H9 (cell line): ENCODE results near the gene PRR33. TPM values are rescaled to one million over a fixed set of nuclear protein-coding genes. Genes with fewer than 3 reads are reported as not detected.

Experiments used
- DNase-seq: peaks from one replicate; pipeline ENCODE4 v3.0.0-alpha.2; 2017
- H2AFZ ChIP-seq: one replicate; pipeline ENCODE4 v1.6.1; 2013; ENCODE audit warnings: mild to moderate bottlenecking, low read length, control low read depth, moderate library complexity
- H2AK5ac ChIP-seq: 2 replicates; pipeline ENCODE4 v1.6.1; 2013; ENCODE audit warnings: low read length, control low read depth, mixed read lengths; ENCODE audit not compliant: insufficient read length
- H2BK120ac ChIP-seq: one replicate; pipeline ENCODE4 v1.6.1; 2013; ENCODE audit warnings: low read depth, mild to moderate bottlenecking, low read length, control low read depth, inconsistent platforms; ENCODE audit not compliant: poor library complexity, severe bottlenecking
- H2BK12ac ChIP-seq: 2 replicates; pipeline ENCODE4 v1.6.1; 2013; ENCODE audit warnings: low read length, control low read depth, mixed read lengths, low read depth; ENCODE audit not compliant: insufficient read length
- H2BK15ac ChIP-seq: 2 replicates; pipeline ENCODE4 v1.6.1; 2013; ENCODE audit warnings: low read depth, low read length, control low read depth
- H2BK20ac ChIP-seq: one replicate; pipeline ENCODE4 v1.6.1; 2013; ENCODE audit warnings: low read depth, mild to moderate bottlenecking, low read length, control low read depth, inconsistent platforms; ENCODE audit not compliant: poor library complexity, severe bottlenecking
- H2BK5ac ChIP-seq: 2 replicates; pipeline ENCODE4 v1.6.1; 2013; ENCODE audit warnings: low read length, control low read depth, mixed read lengths; ENCODE audit not compliant: insufficient read length
- H3K14ac ChIP-seq: 2 replicates; pipeline ENCODE4 v1.6.1; 2013; ENCODE audit warnings: low read length, control low read depth; ENCODE audit not compliant: insufficient read depth
- H3K18ac ChIP-seq: 2 replicates; pipeline ENCODE4 v1.6.1; 2013; ENCODE audit warnings: low read depth, mild to moderate bottlenecking, mixed read lengths, low read length, control low read depth; ENCODE audit not compliant: insufficient read length
- H3K23ac ChIP-seq: 2 replicates; pipeline ENCODE4 v1.6.1; 2013; ENCODE audit warnings: low read length, control low read depth, mixed read lengths, low read depth; ENCODE audit not compliant: insufficient read length
- H3K23me2 ChIP-seq: 2 replicates; pipeline ENCODE4 v1.6.1; 2013; ENCODE audit warnings: low read depth, mild to moderate bottlenecking, mixed read lengths, low read length, control low read depth; ENCODE audit not compliant: insufficient read length, poor library complexity, severe bottlenecking
- H3K27ac ChIP-seq: 2 replicates; pipeline ENCODE4 v1.5.1; 2013; ENCODE audit warnings: low read length, control low read depth, mixed read lengths, low read depth; ENCODE audit not compliant: insufficient read length
- H3K27me3 ChIP-seq: 2 replicates; pipeline ENCODE4 v1.6.1; 2013; ENCODE audit warnings: low read length, control low read depth, inconsistent platforms; ENCODE audit not compliant: insufficient read depth
- H3K4ac ChIP-seq: 2 replicates; pipeline ENCODE4 v1.6.1; 2013; ENCODE audit warnings: low read depth, mild to moderate bottlenecking, control low read depth, inconsistent platforms, low read length, moderate library complexity
- H3K4me1 ChIP-seq: 2 replicates; pipeline ENCODE4 v1.6.1; 2013; ENCODE audit warnings: low read length, control low read depth, inconsistent platforms; ENCODE audit not compliant: insufficient read depth
- H3K4me2 ChIP-seq: 2 replicates; pipeline ENCODE4 v1.6.1; 2013; ENCODE audit warnings: low read length, control low read depth, mixed read lengths; ENCODE audit not compliant: insufficient read length, insufficient read depth
- H3K56ac ChIP-seq: 2 replicates; pipeline ENCODE4 v1.6.1; 2013; ENCODE audit warnings: low read depth, mild to moderate bottlenecking, mixed read lengths, low read length, control low read depth; ENCODE audit not compliant: insufficient read length
- H3K79me1 ChIP-seq: 2 replicates; pipeline ENCODE4 v1.6.1; 2013; ENCODE audit warnings: low read depth, mild to moderate bottlenecking, moderate library complexity, low read length, control low read depth, inconsistent platforms; ENCODE audit not compliant: insufficient read depth, poor library complexity, severe bottlenecking
- H3K79me2 ChIP-seq: 2 replicates; pipeline ENCODE4 v1.6.1; 2013; ENCODE audit warnings: low read length, control low read depth, inconsistent platforms; ENCODE audit not compliant: insufficient read depth
- H3K9ac ChIP-seq: 2 replicates; pipeline ENCODE4 v1.6.1; 2013; ENCODE audit warnings: low read length, control low read depth, mixed read lengths; ENCODE audit not compliant: insufficient read length; ENCODE audit errors: extremely low read depth
- H3K9me3 ChIP-seq: one replicate; pipeline ENCODE4 v1.6.1; 2013; ENCODE audit warnings: low read depth, low read length, inconsistent platforms; ENCODE audit not compliant: control insufficient read depth
- H3T11ph ChIP-seq: one replicate; pipeline ENCODE4 v1.6.1; 2013; ENCODE audit warnings: mild to moderate bottlenecking, low read length, control low read depth, inconsistent platforms
- H4K20me1 ChIP-seq: one replicate; pipeline ENCODE4 v1.6.1; 2013; ENCODE audit not compliant: control insufficient read depth, insufficient read length, insufficient read depth
- H4K5ac ChIP-seq: 2 replicates; pipeline ENCODE4 v1.6.1; 2013; ENCODE audit warnings: low read depth, mild to moderate bottlenecking, mixed read lengths, low read length, control low read depth; ENCODE audit not compliant: insufficient read length
- H4K8ac ChIP-seq: replicated peaks from 2 replicates; pipeline ENCODE4 v1.6.1; 2013; ENCODE audit warnings: low read length, control low read depth, mixed read lengths, low read depth; ENCODE audit not compliant: insufficient read length
- H4K91ac ChIP-seq: 2 replicates; pipeline ENCODE4 v1.6.1; 2013; ENCODE audit warnings: low read depth, mild to moderate bottlenecking, moderate library complexity, mixed read lengths, low read length, control low read depth; ENCODE audit not compliant: insufficient read length
- H3K27ac Mint-ChIP-seq, 3 experiments: 2 replicates in 2 of 3; 3 replicates in 1 of 3; pipeline ENCODE4 v1.8.0; 2020 to 2021; ENCODE audit warnings: mixed read lengths in 3 of 3, mild to moderate bottlenecking in 1 of 3, moderate library complexity in 1 of 3
- H3K27me3 Mint-ChIP-seq: 2 replicates; pipeline ENCODE4 v1.8.0; 2021; ENCODE audit warnings: low read depth, mild to moderate bottlenecking, moderate library complexity, mixed read lengths
- H3K36me3 Mint-ChIP-seq, 3 experiments: 2 replicates in 2 of 3; 3 replicates in 1 of 3; pipeline ENCODE4 v1.8.0; 2020 to 2021; ENCODE audit warnings: low read depth in 3 of 3, mixed read lengths in 3 of 3; ENCODE audit not compliant: insufficient read depth in 1 of 3
- H3K4me1 Mint-ChIP-seq, 2 experiments: 2 replicates each; pipeline ENCODE4 v1.8.0; 2020; ENCODE audit warnings: mixed read lengths in 2 of 2
- H3K4me3 Mint-ChIP-seq, 2 experiments: 2 replicates in 1 of 2; 3 replicates in 1 of 2; pipeline ENCODE4 v1.8.0; 2020 to 2021; ENCODE audit warnings: mild to moderate bottlenecking in 2 of 2, mixed read lengths in 2 of 2, moderate library complexity in 1 of 2
- H3K9me3 Mint-ChIP-seq, 2 experiments: 2 replicates in 1 of 2; 3 replicates in 1 of 2; pipeline ENCODE4 v1.8.0; 2020; ENCODE audit warnings: mild to moderate bottlenecking in 2 of 2, mixed read lengths in 2 of 2, moderate library complexity in 1 of 2
- WGBS: extraction: QIAGEN DNeasy Blood & Tissue Kit; methylation state at CpG from one replicate; pipeline ENCODE4 v1.1.7; 2013; ENCODE audit warnings: missing lambda C conversion rate, low lambda C conversion rate, mixed read lengths; ENCODE audit not compliant: insufficient read length; ENCODE audit errors: extremely low coverage; 5-methylcytosine and 5-hydroxymethylcytosine counted together
- total RNA-seq: library from RNA; stranded (reverse); gene quantifications from 2 replicates; pipeline ENCODE4 v1.2.1, GENCODE V29; 2021
- TF ChIP-seq, protein P1 (sequence below): fragments of 200-600 bp; sonication (generic); conservative IDR thresholded peaks from 3 replicates; pipeline ENCODE4 v1.8.0; 2021; ENCODE audit warnings: antibody characterized with exemption, mild to moderate bottlenecking

The PRR33 gene
- total RNA-seq, 1 experiment from 2014 or later: not detected

- Histone ChIP-seq H3K56ac (no peak overlapping the region), H3K4ac (no peak overlapping the region), H3K23me2 (no peaks in the 10 kb centered on the region), H3K14ac (no peak overlapping the region; the same call in 1 of the 2 replicates), H2BK20ac (no peak overlapping the region), H3K27ac (no peak overlapping the region), H2BK5ac (no peak overlapping the region), H3K18ac (peak overlapping the region; percentile 18), H3K79me2 (no peaks in the 10 kb centered on the region), H3T11ph (no peak overlapping the region), H3K4me2 (no peak overlapping the region), H2BK12ac (no peak overlapping the region), H2AFZ (no peak overlapping the region), H3K4me1 (no peaks in the 10 kb centered on the region), H3K27me3 (no peaks in the 10 kb centered on the region), H4K8ac (no peak overlapping the region), H3K9me3 (no peaks in the 10 kb centered on the region), H2BK120ac (no peak overlapping the region), H2AK5ac (no peak overlapping the region), H3K79me1 (no peaks in the 10 kb centered on the region), H3K23ac (no peak overlapping the region), H2BK15ac (no peak overlapping the region), H4K91ac (no peak overlapping the region), H3K9ac (no peak overlapping the region), H4K5ac (no peak overlapping the region), H4K20me1 (no peaks in the 10 kb centered on the region)
- Mint-ChIP-seq H3K4me3 (no peak overlapping the region), H3K27ac (no peak overlapping the region), H3K27me3 (peaks cover 22% of the 10 kb centered on the region), H3K4me1 (peaks cover 0 to 4% of the 10 kb centered on the region in 2 experiments; a peak in 2 of 4 replicates), H3K36me3 (no peaks in the 10 kb centered on the region), H3K9me3 (no peaks in the 10 kb centered on the region)
- TF ChIP-seq, protein P1, sequence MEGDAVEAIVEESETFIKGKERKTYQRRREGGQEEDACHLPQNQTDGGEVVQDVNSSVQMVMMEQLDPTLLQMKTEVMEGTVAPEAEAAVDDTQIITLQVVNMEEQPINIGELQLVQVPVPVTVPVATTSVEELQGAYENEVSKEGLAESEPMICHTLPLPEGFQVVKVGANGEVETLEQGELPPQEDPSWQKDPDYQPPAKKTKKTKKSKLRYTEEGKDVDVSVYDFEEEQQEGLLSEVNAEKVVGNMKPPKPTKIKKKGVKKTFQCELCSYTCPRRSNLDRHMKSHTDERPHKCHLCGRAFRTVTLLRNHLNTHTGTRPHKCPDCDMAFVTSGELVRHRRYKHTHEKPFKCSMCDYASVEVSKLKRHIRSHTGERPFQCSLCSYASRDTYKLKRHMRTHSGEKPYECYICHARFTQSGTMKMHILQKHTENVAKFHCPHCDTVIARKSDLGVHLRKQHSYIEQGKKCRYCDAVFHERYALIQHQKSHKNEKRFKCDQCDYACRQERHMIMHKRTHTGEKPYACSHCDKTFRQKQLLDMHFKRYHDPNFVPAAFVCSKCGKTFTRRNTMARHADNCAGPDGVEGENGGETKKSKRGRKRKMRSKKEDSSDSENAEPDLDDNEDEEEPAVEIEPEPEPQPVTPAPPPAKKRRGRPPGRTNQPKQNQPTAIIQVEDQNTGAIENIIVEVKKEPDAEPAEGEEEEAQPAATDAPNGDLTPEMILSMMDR: no peak
- no peak for DNase-seq
- WGBS: no CpG with 5 or more reads among the region's 23 CpGs
Measured at GRCh38 chr11:1844221-1845094, 47.2 kb downstream of the PRR33 start.
